Measurements from ENCODE around the gene PLEKHH2. TPM values are rescaled to one million over a fixed set of nuclear protein-coding genes. Genes with fewer than 3 reads are reported as not detected.

Gene PLEKHH2
- total RNA-seq, 2 donors from 2014 or later = 5.0 to 5.3 TPM

DNA sequence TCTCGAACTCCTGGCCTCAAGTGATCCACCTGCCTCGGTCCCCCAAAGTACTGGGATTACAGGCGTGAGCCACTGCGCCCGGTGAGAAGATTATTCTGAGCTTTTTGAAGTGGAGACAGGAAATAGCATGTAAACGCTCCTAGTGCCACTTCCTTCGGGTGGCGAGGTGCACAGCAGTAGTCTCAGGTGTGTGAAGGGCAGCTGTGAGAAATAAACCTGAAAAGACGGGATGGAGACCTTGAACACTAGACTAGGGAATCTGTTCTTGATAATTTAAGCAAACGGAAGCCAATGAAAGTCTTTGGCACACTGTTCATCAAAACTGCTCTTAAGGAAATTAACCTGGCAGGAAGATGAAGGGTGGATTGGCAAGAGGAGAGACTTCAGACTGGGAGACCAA, 439 bp upstream of the PLEKHH2 start:
- peaks cover 2% of the 10 kb centered on the region for H3K36me3 Mint-ChIP-seq (ENCODE audit: low read depth)
- H3K27ac Mint-ChIP-seq = no peak overlapping the region
- Histone ChIP-seq H3K9me3 (ENCODE audit: control insufficient read depth, low read length) (peaks cover 9% of the 10 kb centered on the region), H3K36me3 (ENCODE audit: control insufficient read depth, insufficient read depth, low read length) (no peaks in the 10 kb centered on the region), H3K9ac (ENCODE audit: extremely low read depth, low read length, poor library complexity, severe bottlenecking) (no peak overlapping the region), H3K27me3 (ENCODE audit: control insufficient read depth, insufficient read depth, low read length, poor library complexity, severe bottlenecking) (peaks cover 16% of the 10 kb centered on the region), H3K4me3 (ENCODE audit: low read length) (peak overlapping the region; percentile 82), H3K4me1 (ENCODE audit: control insufficient read depth, insufficient read depth, low read length) (peaks cover 6% of the 10 kb centered on the region), H3K27ac (ENCODE audit: low read depth, low read length) (no peak overlapping the region)
- TF ChIP-seq, protein P1, sequence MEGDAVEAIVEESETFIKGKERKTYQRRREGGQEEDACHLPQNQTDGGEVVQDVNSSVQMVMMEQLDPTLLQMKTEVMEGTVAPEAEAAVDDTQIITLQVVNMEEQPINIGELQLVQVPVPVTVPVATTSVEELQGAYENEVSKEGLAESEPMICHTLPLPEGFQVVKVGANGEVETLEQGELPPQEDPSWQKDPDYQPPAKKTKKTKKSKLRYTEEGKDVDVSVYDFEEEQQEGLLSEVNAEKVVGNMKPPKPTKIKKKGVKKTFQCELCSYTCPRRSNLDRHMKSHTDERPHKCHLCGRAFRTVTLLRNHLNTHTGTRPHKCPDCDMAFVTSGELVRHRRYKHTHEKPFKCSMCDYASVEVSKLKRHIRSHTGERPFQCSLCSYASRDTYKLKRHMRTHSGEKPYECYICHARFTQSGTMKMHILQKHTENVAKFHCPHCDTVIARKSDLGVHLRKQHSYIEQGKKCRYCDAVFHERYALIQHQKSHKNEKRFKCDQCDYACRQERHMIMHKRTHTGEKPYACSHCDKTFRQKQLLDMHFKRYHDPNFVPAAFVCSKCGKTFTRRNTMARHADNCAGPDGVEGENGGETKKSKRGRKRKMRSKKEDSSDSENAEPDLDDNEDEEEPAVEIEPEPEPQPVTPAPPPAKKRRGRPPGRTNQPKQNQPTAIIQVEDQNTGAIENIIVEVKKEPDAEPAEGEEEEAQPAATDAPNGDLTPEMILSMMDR (conservative IDR thresholded peaks at IDR 0.05) = no peak
- peaks cover 36% of the 10 kb centered on the region for H3K4me1 Mint-ChIP-seq
- peak overlapping the region; percentile 69 for H3K4me3 Mint-ChIP-seq
- 56 to 60% methylated on average over 6 to 10 of the region's 10 CpGs for WGBS, 2 experiments (ENCODE audit: insufficient coverage in 1 of 2, insufficient read length in 1 of 2)
- no peak for DNase-seq
- H3K9me3 Mint-ChIP-seq = peaks cover 12% of the 10 kb centered on the region
- H3K27me3 Mint-ChIP-seq (ENCODE audit: insufficient read depth) = peaks cover 9% of the 10 kb centered on the region

DNA sequence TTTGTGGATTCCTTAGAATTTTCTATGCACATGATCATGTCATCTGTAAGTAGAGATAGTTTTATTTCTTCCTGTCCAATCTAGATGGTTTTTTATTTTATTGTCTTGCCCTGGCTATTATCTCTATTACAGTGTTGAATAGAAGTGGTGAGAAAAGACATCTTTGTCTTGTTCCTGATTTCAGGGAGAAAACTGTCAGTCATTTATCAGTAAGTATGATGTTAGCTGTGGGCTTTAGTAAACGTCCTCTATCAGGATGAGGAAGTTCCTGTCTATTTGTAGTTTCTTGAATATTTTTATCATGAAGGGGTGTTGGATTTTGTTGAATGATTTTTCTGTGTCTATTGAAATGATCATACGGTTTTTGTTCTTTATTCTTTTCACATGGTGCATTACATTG, 5.3 kb downstream of the PLEKHH2 start:
- DNase-seq = no peak
- Histone ChIP-seq H3K4me3 (ENCODE audit: low read length) (no peak overlapping the region), H3K4me1 (ENCODE audit: control insufficient read depth, insufficient read depth, low read length) (no peaks in the 10 kb centered on the region), H3K27me3 (ENCODE audit: control insufficient read depth, insufficient read depth, low read length, poor library complexity, severe bottlenecking) (peaks cover 14% of the 10 kb centered on the region), H3K9ac (ENCODE audit: extremely low read depth, low read length, poor library complexity, severe bottlenecking) (no peak overlapping the region), H3K9me3 (ENCODE audit: control insufficient read depth, low read length) (peaks cover 9% of the 10 kb centered on the region), H3K27ac (ENCODE audit: low read depth, low read length) (no peak overlapping the region), H3K36me3 (ENCODE audit: control insufficient read depth, insufficient read depth, low read length) (no peaks in the 10 kb centered on the region)
- Mint-ChIP-seq H3K4me3 (no peak overlapping the region), H3K27ac (no peak overlapping the region), H3K9me3 (peaks cover 12% of the 10 kb centered on the region), H3K27me3 (ENCODE audit: insufficient read depth) (peaks cover 7% of the 10 kb centered on the region), H3K36me3 (ENCODE audit: low read depth) (peaks cover 2% of the 10 kb centered on the region), H3K4me1 (peaks cover 6% of the 10 kb centered on the region)
- 92% methylated on average over 2 of the region's 2 CpGs; no CpG with 5 or more reads in 1 of the 2 experiments for WGBS, 2 experiments (ENCODE audit: insufficient coverage in 1 of 2, insufficient read length in 1 of 2)
- TF ChIP-seq, protein P1 (conservative IDR thresholded peaks at IDR 0.05) = no peak

DNA sequence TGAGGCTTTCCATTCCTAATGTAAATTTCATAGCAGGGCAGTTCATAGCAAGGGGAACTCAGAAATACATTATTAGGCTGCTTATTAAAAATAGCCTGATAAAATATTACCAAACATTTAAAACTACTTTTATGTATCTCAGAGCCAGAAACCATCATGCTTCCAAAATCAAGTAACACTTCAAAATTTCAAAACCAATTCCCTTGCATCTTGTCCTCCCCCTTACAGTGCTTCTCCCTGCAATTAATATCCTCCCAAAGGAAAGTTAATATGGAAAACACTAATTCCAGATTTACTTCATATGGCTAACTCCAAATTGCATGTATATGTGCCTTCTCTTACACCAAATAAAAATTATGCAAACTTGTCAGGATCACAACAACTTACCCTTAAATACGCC, 6.6 kb downstream of the PLEKHH2 start:
- Histone ChIP-seq H3K9me3 (ENCODE audit: control insufficient read depth, low read length) (peaks cover 9% of the 10 kb centered on the region), H3K36me3 (ENCODE audit: control insufficient read depth, insufficient read depth, low read length) (no peaks in the 10 kb centered on the region), H3K4me1 (ENCODE audit: control insufficient read depth, insufficient read depth, low read length) (no peaks in the 10 kb centered on the region), H3K9ac (ENCODE audit: extremely low read depth, low read length, poor library complexity, severe bottlenecking) (no peak overlapping the region), H3K4me3 (ENCODE audit: low read length) (no peak overlapping the region), H3K27me3 (ENCODE audit: control insufficient read depth, insufficient read depth, low read length, poor library complexity, severe bottlenecking) (peaks cover under 1% of the 10 kb centered on the region), H3K27ac (ENCODE audit: low read depth, low read length) (no peak overlapping the region)
- no peaks in the 10 kb centered on the region for H3K27me3 Mint-ChIP-seq (ENCODE audit: insufficient read depth)
- DNase-seq = no peak
- H3K27ac Mint-ChIP-seq = no peak overlapping the region
- 100% methylated on average over 1 of the region's 1 CpG; no CpG with 5 or more reads in 1 of the 2 experiments for WGBS, 2 experiments (ENCODE audit: insufficient coverage in 1 of 2, insufficient read length in 1 of 2)
- H3K36me3 Mint-ChIP-seq (ENCODE audit: low read depth) = peaks cover 2% of the 10 kb centered on the region
- H3K9me3 Mint-ChIP-seq = peaks cover 12% of the 10 kb centered on the region
- no peak overlapping the region for H3K4me3 Mint-ChIP-seq
- TF ChIP-seq, protein P1 (conservative IDR thresholded peaks at IDR 0.05) = no peak
- no peaks in the 10 kb centered on the region for H3K4me1 Mint-ChIP-seq

Measured in endodermal cell (in vitro differentiated cells).